Left lung (tissue), 10 donors: ENCODE data around the gene ASIP. TPM values are rescaled to one million over a fixed set of nuclear protein-coding genes. Genes with fewer than 3 reads are reported as not detected.

Experiments used
- ATAC-seq: fragments of 200-7000 bp; cut with Tn5 transposase; one replicate; pipeline ENCODE4 v1.9.1; 2020; ENCODE audit warnings: moderate library complexity
- DNase-seq, 4 donors: peaks; one replicate each; pipeline ENCODE4 v3.0.0-alpha.2; 2013 to 2020
- H3K27ac ChIP-seq, 2 donors: fragments of 200-600 bp; sonication (generic) in 1 of 2; one replicate each; pipeline versions ENCODE4 v1.5.0 to v1.8.0; 2020 to 2021
- H3K27me3 ChIP-seq, 2 donors: fragments of 200-600 bp; sonication (generic) in 1 of 2; one replicate each; pipeline versions ENCODE4 v1.5.0 to v1.8.0; 2020 to 2021
- H3K36me3 ChIP-seq, 2 donors: fragments of 200-600 bp; sonication (generic) in 1 of 2; one replicate each; pipeline versions ENCODE4 v1.5.0 to v1.8.0; 2020 to 2021
- H3K4me1 ChIP-seq, 2 donors: fragments of 200-600 bp; one replicate each; pipeline ENCODE4 v1.8.0; 2021
- H3K4me3 ChIP-seq, 2 donors: fragments of 200-600 bp; sonication (generic) in 1 of 2; one replicate each; pipeline versions ENCODE4 v1.5.0 to v1.8.0; 2020 to 2021; ENCODE audit warnings: mild to moderate bottlenecking in 1 of 2
- H3K9me3 ChIP-seq, 2 donors: fragments of 200-600 bp; sonication (generic) in 1 of 2; one replicate each; pipeline versions ENCODE4 v1.5.0 to v1.8.0; 2020 to 2021
- intact Hi-C, 2 donors: fragments of 100-400 bp; cut with DNase I; formaldehyde crosslinking; loops; one replicate each; pipeline versions ENCODE4 v1.11.2 to v1.14.2; 2022
- polyA plus RNA-seq, 6 donors: library from polyadenylated mRNA; unstranded; fragments of 120-200 nt; gene quantifications; one replicate each; pipeline ENCODE4 v1.2.1, GENCODE V29; 2013; ENCODE audit not compliant: insufficient read length in 6 of 6
- total RNA-seq, 2 donors: library from RNA; stranded (reverse); fragmentation: NEBNext Ultra II Directional; extraction: Animal tissue kit (Norgen Biotek cat#: 25700); gene quantifications; one replicate each; pipeline ENCODE4 v1.2.1, GENCODE V29; 2021
- TF ChIP-seq, protein P1 (sequence below), 2 donors: fragments of 200-600 bp; sonication (generic) in 1 of 2; IDR thresholded peaks; one replicate each; pipeline versions ENCODE4 v1.5.0 to v1.8.0; 2021; ENCODE audit warnings: antibody characterized with exemption in 2 of 2
- donor health status: DM: no; HTN: yes; CAD: no.
- donor health status: DM: no; HTN: no; CAD: no.

ASIP gene
- total and polyA plus RNA-seq, 8 donors: 0.29 to 0.79 (median 0.36) TPM; not detected in 4

DNA sequence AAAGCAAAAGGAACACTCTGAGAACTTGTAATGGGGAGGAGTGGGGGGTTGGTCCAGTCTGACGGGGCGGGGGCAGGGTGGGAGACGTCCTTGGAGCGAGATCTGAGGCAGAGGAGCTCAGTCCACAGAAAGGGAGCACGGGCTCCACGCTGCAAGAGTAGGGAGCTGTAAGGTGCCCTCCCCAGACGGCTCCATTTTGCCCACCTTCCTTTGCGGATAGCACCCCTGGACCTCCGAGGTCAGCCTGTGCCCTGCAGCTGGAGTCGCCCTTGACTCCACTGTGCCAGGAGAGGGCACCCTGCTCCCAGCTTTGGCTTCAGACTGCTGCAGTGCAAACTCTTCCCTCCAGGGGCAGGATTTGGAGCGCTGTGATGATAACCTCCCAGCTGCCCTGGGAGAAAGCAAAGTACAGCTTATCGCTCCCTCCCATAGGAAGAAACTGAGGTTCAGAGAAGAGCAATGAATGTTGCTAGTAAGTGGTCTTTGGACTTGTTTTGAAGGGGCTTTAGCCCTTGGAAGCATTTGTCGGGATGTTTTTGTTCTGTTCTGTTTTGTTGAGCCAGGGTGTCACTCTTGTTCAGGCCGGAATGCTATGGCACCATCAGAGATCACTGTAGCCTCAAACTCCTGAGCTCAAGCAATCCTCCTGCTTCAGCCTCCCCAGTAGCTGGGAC, 71.5 kb downstream of the ASIP start:
- no peak overlapping the region for H3K4me3 ChIP-seq

DNA sequence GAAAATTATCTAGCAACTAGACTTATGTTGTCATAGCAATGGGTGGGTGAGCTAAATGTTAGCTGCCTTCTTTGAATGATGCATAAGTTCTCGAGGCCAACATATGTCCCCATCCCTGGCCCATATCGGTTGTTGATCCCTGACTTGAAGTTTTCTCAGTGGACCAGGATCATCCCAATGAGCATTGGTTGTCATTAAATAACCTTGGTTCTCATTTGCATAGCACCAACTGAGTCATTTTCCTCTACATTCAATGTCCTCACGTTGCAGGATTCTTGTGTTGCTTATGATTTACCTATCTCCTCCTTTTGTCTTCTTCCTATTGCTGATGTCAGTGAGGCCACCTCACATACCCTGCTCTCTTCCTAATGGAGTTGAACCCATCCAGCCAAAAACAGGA, 74.0 kb downstream of the ASIP start:
- Histone ChIP-seq H3K27me3 (peaks cover 5 to 20% of the 10 kb centered on the region in 2 donors), H3K9me3 (no peaks in the 10 kb centered on the region), H3K4me1 (peaks cover 6 to 21% of the 10 kb centered on the region in 2 donors), H3K36me3 (no peaks in the 10 kb centered on the region), H3K27ac (no peak overlapping the region), H3K4me3 (no peak overlapping the region)
- intact Hi-C loops: loop anchor here in 1 of 2 donors (10.0 kb wide), 1 partner anchor 160 kb away; no protein-coding TSS in a partner anchor
- DNase-seq: no peak
- no peak for ATAC-seq
- TF ChIP-seq, protein P1, sequence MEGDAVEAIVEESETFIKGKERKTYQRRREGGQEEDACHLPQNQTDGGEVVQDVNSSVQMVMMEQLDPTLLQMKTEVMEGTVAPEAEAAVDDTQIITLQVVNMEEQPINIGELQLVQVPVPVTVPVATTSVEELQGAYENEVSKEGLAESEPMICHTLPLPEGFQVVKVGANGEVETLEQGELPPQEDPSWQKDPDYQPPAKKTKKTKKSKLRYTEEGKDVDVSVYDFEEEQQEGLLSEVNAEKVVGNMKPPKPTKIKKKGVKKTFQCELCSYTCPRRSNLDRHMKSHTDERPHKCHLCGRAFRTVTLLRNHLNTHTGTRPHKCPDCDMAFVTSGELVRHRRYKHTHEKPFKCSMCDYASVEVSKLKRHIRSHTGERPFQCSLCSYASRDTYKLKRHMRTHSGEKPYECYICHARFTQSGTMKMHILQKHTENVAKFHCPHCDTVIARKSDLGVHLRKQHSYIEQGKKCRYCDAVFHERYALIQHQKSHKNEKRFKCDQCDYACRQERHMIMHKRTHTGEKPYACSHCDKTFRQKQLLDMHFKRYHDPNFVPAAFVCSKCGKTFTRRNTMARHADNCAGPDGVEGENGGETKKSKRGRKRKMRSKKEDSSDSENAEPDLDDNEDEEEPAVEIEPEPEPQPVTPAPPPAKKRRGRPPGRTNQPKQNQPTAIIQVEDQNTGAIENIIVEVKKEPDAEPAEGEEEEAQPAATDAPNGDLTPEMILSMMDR (IDR thresholded peaks at IDR 0.05): no peak

More for the DNA sequence above, 71.5 kb downstream of the ASIP start:
- DNase-seq (peak; percentile 79 to 90 (median 88)), ATAC-seq (peak; percentile 100)
- Histone ChIP-seq H3K36me3 (no peaks in the 10 kb centered on the region), H3K27me3 (peaks cover 5 to 20% of the 10 kb centered on the region in 2 donors), H3K9me3 (no peaks in the 10 kb centered on the region), H3K27ac (no peak overlapping the region), H3K4me1 (peaks cover 6 to 21% of the 10 kb centered on the region in 2 donors)
- intact Hi-C loops: loop anchor here in 1 of 2 donors (10.0 kb wide), 1 partner anchor 162 kb away; no protein-coding TSS in a partner anchor
- TF ChIP-seq, protein P1 (IDR thresholded peaks at IDR 0.05): peak; percentile 99

DNA sequence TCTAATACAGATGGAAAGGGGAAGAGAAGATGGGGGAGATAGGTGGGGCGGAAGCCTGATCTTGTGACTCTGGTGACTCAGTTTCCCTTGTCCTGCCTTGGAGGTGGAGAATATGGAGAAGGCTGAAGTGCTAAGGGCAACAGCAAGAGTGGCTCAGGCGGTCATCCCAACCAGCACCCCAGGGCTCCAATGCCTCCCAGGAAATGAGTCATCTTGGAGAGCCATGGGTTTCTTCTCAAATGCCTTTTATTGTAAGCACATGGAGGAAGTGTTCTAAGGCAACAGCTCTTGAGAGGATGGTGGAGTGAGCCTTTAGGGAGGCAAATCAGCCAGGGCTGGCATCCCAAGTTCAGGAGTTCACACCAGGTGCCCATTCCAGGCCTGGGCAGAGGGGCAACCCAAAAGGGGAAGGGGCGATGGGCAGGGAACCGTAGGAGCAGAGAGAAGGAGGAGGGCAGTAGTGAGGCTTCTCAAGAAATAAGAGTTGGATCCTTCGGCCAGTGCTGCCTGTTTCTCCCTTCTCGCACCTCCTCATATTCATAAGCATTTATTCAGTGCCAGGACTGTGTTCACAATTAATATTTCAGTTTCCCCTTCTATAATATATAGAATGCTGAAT, 75.1 kb downstream of the ASIP start:
- Histone ChIP-seq H3K27me3 (peaks cover 5 to 14% of the 10 kb centered on the region in 2 donors), H3K9me3 (no peaks in the 10 kb centered on the region), H3K4me3 (no peak overlapping the region), H3K36me3 (no peaks in the 10 kb centered on the region), H3K4me1 (peaks cover 6 to 18% of the 10 kb centered on the region in 2 donors), H3K27ac (no peak overlapping the region)
- TF ChIP-seq, protein P1 (IDR thresholded peaks at IDR 0.05): no peak
- intact Hi-C loops: loop anchor here in 1 of 2 donors (10.0 kb wide), 1 partner anchor 158 kb away; no protein-coding TSS in a partner anchor
- DNase-seq: no peak
- ATAC-seq: peak; percentile 17

Other genes with a start within 250 kb of the ASIP start
- 100 to 1,000 TPM; 127 to 151 TPM for gene RALY, start 247.5 kb upstream of the ASIP start, total RNA-seq
- 100 to 1,000 TPM; 189 to 242 (median 214) TPM for gene RALY, start 247.5 kb upstream of the ASIP start, polyA plus RNA-seq
- gene EIF2S2, start 129.2 kb upstream of the ASIP start, total RNA-seq: 10 to 100 TPM; 59.0 to 61.6 TPM
- 10 to 100 TPM; 41.7 to 47.7 (median 45.7) TPM for gene EIF2S2, start 129.2 kb upstream of the ASIP start, polyA plus RNA-seq
- gene AHCY, start 61.9 kb downstream of the ASIP start, total RNA-seq: 100 to 1,000 TPM in 1 of 2 donors, 10 to 100 TPM in 1; 89.1 to 112 TPM
- gene AHCY, start 61.9 kb downstream of the ASIP start, polyA plus RNA-seq: 100 to 1,000 TPM; 105 to 121 (median 120) TPM
- gene ITCH, start 121.8 kb downstream of the ASIP start, total RNA-seq: 10 to 100 TPM; 52.9 to 59.6 TPM
- gene ITCH, start 121.8 kb downstream of the ASIP start, polyA plus RNA-seq: 10 to 100 TPM; 36.2 to 45.8 (median 42.5) TPM